Measurements from ENCODE around the gene FOXJ3. TPM values are rescaled to one million over a fixed set of nuclear protein-coding genes. Genes with fewer than 3 reads are reported as not detected.

FOXJ3 gene
- total and polyA plus RNA-seq, 2 of the 13 experiments (the other 11 are each of a cell fraction or from before 2014, with no cell fraction given), result 16.6 to 48.5 TPM

DNA sequence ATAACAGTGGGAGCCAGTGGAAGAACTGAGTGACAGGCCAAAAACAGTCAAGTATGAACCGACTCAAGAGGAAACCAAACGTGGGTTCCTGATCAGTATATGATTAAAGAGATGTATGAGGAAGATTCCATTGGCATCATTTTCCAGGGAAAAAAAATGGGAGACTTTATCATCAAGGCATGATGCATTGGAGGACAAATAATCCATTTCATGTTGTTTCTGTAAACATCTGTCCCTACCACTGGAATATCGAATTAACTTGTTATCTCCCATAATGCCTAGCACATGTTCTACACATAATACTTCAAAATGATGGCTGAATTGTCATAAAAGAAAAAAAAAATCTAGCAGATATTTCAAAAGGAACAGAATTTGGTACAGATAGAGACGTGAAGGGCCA is 13.3 kb downstream of the FOXJ3 start:
- Histone ChIP-seq H3K9ac (ENCODE audit: insufficient read depth, low read depth, low read length) (no peak overlapping the region), H3K79me2 (ENCODE audit: insufficient read depth, low read length) (peaks cover 95% of the 10 kb centered on the region), H3K9me3 (ENCODE audit: low read length) (no peaks in the 10 kb centered on the region), H4K20me1 (ENCODE audit: insufficient read depth, low read length) (peaks cover 44% of the 10 kb centered on the region), H3K27me3 (ENCODE audit: control insufficient read depth in 1 of 2, insufficient read depth in 2 of 2, low read length in 2 of 2) (no peaks in the 10 kb centered on the region), H3K4me1 (ENCODE audit: insufficient read depth, low read length) (peaks cover 90% of the 10 kb centered on the region), H2AFZ (ENCODE audit: low read length) (no peak overlapping the region), H3K27ac (ENCODE audit: extremely low read length, insufficient read depth, low read length) (no peak overlapping the region), H3K36me3 (replicated peaks in 1 of 2; ENCODE audit: control insufficient read depth in 1 of 2, insufficient read depth in 2 of 2, low read length in 2 of 2) (peaks cover 0 to 1% of the 10 kb centered on the region in 2 experiments; a peak in 3 of 5 replicates), H3K4me2 (ENCODE audit: low read depth, low read length) (no peak overlapping the region), H3K4me3 (replicated peaks in 1 of 3; ENCODE audit: insufficient read depth in 1 of 3, low read depth in 2 of 3, low read length in 3 of 3) (no peak overlapping the region)
- POLR2A ChIA-PET, result interaction anchor here (2.3 kb wide), 1 partner anchor 12 kb away, joined by 6 read pairs; no protein-coding TSS in a partner anchor
- DNase-seq (ENCODE audit: low spot score) (no peak), FAIRE-seq (no peak), ATAC-seq (no peak)
- intact Hi-C loops (cut with micrococcal nuclease; ENCODE audit: unreplicated experiment), result no loop called here
- CTCF ChIA-PET (ENCODE audit: low intra/inter-chr PET ratio, low total read pairs), result no interaction called here
- 93% methylated on average over 4 of the region's 4 CpGs for WGBS (ENCODE audit: low lambda C conversion rate)
- in situ Hi-C loops (cut with HindIII; ENCODE audit: extremely low pct_ligation_motif_present, low pct_unique_long_range_greater_than_20kb), result no loop called here
- no peak for TF ChIP-seq BCL6 (CRISPR knock-in tag; IDR thresholded peaks at IDR 0.05)
- TF ChIP-seq CEBPB (IDR thresholded peaks at IDR 0.05; ENCODE audit: borderline replicate concordance, low read depth, low read length), result no peak
- TF ChIP-seq ZNF335 (CRISPR knock-in tag; IDR thresholded peaks at IDR 0.05), result no peak
- no peak for TF ChIP-seq RFX1 (IDR thresholded peaks at IDR 0.05)
- no peak for TF ChIP-seq ISL2 (CRISPR knock-in tag; IDR thresholded peaks at IDR 0.05)
- no peak for TF ChIP-seq JUND (CRISPR knock-in tag; IDR thresholded peaks at IDR 0.05)
- no peak for TF ChIP-seq TEAD3 (CRISPR knock-in tag; optimal IDR thresholded peaks at IDR 0.05; ENCODE audit: borderline replicate concordance)
- TF ChIP-seq HDAC2 (CRISPR knock-in tag; IDR thresholded peaks at IDR 0.05), result no peak
- no peak for TF ChIP-seq STAT5B (CRISPR knock-in tag; IDR thresholded peaks at IDR 0.05)
- no peak for TF ChIP-seq ZNF569 (CRISPR knock-in tag; IDR thresholded peaks at IDR 0.05; ENCODE audit: borderline replicate concordance)
- no peak for TF ChIP-seq ZBTB21 (CRISPR knock-in tag; IDR thresholded peaks at IDR 0.05)
- TF ChIP-seq ZNF30 (CRISPR knock-in tag; IDR thresholded peaks at IDR 0.05), result no peak
- no peak for TF ChIP-seq MATR3 (CRISPR knock-in tag; IDR thresholded peaks at IDR 0.05)
- TF ChIP-seq FUBP1 (CRISPR knock-in tag; IDR thresholded peaks at IDR 0.05; ENCODE audit: borderline replicate concordance), result no peak
- no peak for TF ChIP-seq SCMH1 (CRISPR knock-in tag; IDR thresholded peaks at IDR 0.05; ENCODE audit: borderline replicate concordance)
- no peak for TF ChIP-seq ZNF350 (CRISPR knock-in tag; IDR thresholded peaks at IDR 0.05; ENCODE audit: borderline replicate concordance, low read depth)
- TF ChIP-seq, protein P1, sequence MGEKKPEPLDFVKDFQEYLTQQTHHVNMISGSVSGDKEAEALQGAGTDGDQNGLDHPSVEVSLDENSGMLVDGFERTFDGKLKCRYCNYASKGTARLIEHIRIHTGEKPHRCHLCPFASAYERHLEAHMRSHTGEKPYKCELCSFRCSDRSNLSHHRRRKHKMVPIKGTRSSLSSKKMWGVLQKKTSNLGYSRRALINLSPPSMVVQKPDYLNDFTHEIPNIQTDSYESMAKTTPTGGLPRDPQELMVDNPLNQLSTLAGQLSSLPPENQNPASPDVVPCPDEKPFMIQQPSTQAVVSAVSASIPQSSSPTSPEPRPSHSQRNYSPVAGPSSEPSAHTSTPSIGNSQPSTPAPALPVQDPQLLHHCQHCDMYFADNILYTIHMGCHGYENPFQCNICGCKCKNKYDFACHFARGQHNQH (CRISPR knock-in tag; IDR thresholded peaks at IDR 0.05), result no peak
- no peak for TF ChIP-seq TAF1 (CRISPR knock-in tag; IDR thresholded peaks at IDR 0.05)
- no peak for TF ChIP-seq KLF15 (CRISPR knock-in tag; IDR thresholded peaks at IDR 0.05; ENCODE audit: borderline replicate concordance)
- TF ChIP-seq BRD4 (CRISPR knock-in tag; IDR thresholded peaks at IDR 0.05), result no peak
- BruUV-seq (replicated peaks), result no TSS peak
